GM12891 (cell line): ENCODE measurements around the gene IZUMO2.
"Not testable (repeated sequence)": the region's sequence is repeated elsewhere in the genome, so short reads cannot be mapped to it uniquely, and the experiment has no call there.

Experiments
- DNase-seq: peaks from one replicate; pipeline ENCODE4 v3.0.0; 2011; ENCODE audit warnings: low spot score; ENCODE audit not compliant: insufficient read length
- FAIRE-seq: peaks from 2 replicates; lab custom pipeline; 2011; peaks lifted over from hg19 to GRCh38; lab: Jason Lieb, UNC

Gene IZUMO2

DNA sequence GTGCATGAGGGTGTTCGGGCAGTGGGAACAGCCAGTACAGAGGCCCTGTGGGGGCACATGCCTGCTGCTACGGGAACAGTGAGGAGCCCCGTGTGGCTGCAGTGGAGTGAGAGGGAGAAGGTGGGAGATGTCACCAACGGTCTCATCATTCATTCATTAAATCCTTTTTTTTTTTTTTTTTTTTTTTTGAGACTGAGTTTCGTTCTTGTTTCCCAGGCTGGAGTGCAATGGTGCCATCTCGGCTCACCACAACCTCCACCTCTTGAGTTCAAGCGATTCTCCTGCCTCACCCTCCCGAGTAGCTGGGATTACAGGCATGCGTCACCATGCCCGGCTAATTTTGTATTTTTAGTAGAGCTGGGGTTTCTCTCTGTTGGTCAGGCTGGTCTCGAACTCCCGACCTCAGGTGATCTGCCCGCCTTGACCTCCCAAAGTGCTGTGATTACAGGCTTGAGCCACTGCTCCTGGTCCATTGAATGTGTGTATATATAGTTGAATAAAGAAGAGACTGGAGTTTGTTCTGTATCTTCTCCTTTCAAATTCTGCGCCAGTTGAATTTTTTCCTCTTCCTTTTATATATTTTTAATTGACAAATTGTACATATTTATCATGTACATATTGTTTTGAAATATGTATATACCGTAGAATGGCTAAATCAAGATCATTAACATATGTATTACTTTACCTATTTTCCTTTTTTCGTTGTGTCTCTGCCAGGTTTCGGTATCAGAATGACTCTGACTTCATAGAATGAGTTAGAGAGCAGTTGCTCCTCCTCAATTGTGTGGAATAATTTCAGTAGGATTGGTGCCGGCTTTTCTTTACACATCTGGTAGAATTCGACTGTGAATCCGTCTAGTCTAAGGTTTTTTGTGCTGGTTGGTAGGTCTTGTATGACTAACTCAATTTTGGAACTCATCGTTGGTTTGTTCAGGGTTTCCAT, 28.0 kb downstream of the IZUMO2 start:
- FAIRE-seq, DNase-seq: not testable (repeated sequence)

DNA sequence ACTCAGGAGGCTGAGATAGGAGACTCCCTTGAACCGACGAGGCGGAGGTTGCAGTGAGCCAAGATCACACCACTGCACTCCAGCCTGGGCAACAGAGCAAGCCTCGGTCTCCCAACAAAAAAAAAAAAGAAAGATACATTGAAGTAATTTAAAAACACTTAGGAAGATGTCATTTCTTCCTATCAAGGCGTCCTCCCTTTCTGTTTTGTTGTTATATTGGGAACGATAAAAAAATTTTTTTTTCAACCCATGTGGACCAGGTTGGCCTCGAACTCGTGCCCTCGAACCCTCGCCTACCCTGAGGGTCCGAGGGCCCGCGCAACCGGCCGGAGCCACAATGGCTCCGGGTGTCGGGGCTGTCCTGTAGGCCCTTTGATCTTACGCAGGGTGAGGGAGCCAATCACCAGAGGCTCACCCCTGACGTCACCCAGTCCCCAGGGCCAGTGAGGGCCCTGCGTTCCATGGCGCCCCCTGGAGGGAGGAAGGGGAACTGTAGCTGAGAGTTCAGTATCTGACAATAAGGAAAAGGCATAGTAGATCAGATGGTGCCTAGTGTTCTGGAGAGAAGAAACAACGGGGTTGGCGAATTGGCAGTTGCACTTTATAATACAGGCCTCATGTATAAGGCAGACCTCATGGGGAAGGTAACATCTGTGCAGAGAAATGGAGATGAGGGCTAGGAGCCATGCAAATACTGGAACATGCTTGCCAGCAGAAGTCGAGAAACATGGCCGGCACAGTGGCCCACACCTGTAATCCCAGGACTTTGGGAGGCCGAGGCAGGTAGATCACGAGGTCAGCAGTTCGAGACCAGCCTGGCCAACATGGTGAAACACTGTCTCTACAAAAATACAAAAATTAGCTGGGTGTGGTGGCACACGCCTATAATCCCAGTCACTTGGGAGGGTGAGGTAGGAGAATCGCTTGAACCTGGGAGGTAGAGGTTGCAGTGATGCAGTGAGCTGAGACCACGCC, 29.3 kb downstream of the IZUMO2 start:
- DNase-seq, FAIRE-seq: not testable (repeated sequence)

DNA sequence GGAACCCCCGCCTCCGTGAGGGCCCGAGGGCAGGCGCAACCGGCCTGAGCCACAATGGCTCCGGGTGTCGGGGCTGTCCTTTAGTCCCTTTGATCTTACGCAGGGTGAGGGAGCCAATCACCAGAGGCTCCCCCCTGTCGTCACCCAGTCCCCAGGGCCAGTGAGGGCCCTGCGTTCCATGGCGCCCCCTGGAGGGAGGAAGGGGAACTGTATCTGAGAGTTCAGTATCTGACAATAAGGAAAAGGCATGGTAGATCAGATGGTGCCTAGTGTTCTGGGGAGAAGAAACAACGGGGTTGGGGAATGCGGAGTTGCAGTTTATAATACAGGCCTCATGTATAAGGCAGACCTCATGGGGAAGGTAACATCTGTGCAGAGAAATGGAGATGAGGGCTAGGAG, 59.1 kb downstream of the IZUMO2 start:
- not testable (repeated sequence) for FAIRE-seq, DNase-seq

DNA sequence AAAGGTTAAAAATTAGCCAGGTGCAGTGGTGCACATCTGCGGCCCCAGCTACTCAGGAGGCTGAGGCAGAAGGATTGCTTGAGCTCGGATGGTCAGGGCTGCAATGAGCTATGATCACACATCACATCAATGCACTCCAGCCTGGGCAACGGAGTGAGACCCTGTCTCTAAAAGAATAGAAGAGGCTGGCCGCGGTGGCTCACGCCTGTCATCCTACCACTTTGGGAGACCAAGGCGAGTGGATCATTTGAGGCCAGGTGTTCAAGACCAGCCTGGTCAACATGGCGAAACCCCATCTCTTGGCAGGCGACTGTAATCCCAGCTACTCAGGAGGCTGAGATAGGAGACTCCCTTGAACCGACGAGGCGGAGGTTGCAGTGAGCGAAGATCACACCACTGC, 59.7 kb downstream of the IZUMO2 start:
- not testable (repeated sequence) for FAIRE-seq, DNase-seq
